ENCODE results near the gene TEP1. TPM values are rescaled to one million over a fixed set of nuclear protein-coding genes. Genes with fewer than 3 reads are reported as not detected.
A peak's percentile ranks its signal among the peaks of the same experiment; 100 is the strongest.

Gene TEP1
- total and polyA plus RNA-seq, 2 experiments from 2014 or later: 3.0 to 8.5 TPM

DNA sequence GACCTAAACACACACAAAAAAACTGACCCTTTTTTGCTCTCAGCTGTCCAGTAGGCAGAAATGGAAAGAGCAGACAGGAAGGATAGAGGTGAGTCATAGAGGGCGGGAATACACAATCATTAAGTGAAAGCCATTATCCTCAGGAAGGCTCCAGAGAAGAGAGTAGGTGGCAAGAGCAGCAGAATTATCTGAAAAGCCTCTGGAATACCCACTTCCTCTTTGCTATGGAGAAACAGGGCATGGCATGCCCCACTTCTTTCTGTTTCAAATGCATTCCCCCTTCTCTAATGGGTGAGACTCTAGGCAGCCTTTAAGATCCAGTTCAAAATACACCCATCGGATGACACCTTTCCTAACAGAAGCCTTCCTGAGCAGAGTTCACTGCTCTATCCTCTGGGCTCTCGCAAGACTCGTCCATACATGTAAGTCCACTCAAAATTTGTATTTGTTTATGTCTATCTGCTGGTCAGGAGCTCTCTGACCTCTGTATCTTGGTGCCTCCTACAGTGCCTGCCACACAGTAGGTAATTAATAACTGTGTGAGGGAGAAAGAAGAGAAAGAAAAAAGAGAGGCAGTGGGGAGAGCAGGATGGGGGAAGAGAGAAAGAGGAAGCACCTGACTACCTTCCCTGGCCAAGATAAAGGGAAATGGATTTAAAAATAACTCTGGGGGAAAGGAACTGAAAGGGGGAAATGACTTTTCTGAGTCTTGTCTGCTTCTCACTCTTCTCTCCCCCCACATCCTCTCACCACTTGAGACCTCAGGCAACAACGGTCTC is 14.1 kb upstream of the TEP1 start:
- Mint-ChIP-seq H3K4me1 (peaks cover 14% of the 10 kb centered on the region; the same call in 2 of the 3 replicates), H3K36me3 (ENCODE audit: low read depth) (no peaks in the 10 kb centered on the region), H3K9me3 (no peaks in the 10 kb centered on the region), H3K4me3 (no peak overlapping the region), H3K27me3 (ENCODE audit: insufficient read depth, low read depth, poor library complexity) (peaks cover 11% of the 10 kb centered on the region), H3K27ac (no peak overlapping the region)
- 0 out of 2 replicates have a peak overlapping the region, but pooled peaks have one; percentile 51 for H3K4me2 ChIP-seq
- H3K9me2 ChIP-seq (ENCODE audit: insufficient read depth): peaks cover 6% of the 10 kb centered on the region; the same call in 1 of the 2 replicates
- no peaks in the 10 kb centered on the region for H3K27me3 ChIP-seq (ENCODE audit: insufficient read depth)
- no peaks in the 10 kb centered on the region for H3F3A ChIP-seq (replicated peaks; ENCODE audit: low read depth)
- no peak overlapping the region for H3K27ac ChIP-seq (ENCODE audit: low read depth)
- H3K79me2 ChIP-seq (replicated peaks; ENCODE audit: insufficient read depth): no peaks in the 10 kb centered on the region
- peaks cover 14% of the 10 kb centered on the region for H3K4me1 ChIP-seq (ENCODE audit: insufficient read depth)
- peak overlapping the region; percentile 95 for H2AFZ ChIP-seq
- DNase-seq (ENCODE audit: low spot score): no peak
- no peaks in the 10 kb centered on the region for H4K20me1 ChIP-seq (replicated peaks; ENCODE audit: insufficient read depth)
- H3K4me3 ChIP-seq: no peak overlapping the region
- ATAC-seq: no peak
- TF ChIP-seq EZH2 (IDR thresholded peaks at IDR 0.05; ENCODE audit: low read depth, unreplicated experiment) (no peak), EZH2phosphoT487 (IDR thresholded peaks at IDR 0.05; ENCODE audit: unreplicated experiment) (no peak), ZNF331 (CRISPR knock-in tag; IDR thresholded peaks at IDR 0.05; ENCODE audit: low read depth) (no peak), NANOG (IDR thresholded peaks at IDR 0.05; ENCODE audit: borderline replicate concordance) (no peak), ZNF114 (CRISPR knock-in tag; IDR thresholded peaks at IDR 0.05) (no peak), JUNB (IDR thresholded peaks at IDR 0.05; ENCODE audit: unreplicated experiment) (no peak)
- TF ChIP-seq, protein P1, sequence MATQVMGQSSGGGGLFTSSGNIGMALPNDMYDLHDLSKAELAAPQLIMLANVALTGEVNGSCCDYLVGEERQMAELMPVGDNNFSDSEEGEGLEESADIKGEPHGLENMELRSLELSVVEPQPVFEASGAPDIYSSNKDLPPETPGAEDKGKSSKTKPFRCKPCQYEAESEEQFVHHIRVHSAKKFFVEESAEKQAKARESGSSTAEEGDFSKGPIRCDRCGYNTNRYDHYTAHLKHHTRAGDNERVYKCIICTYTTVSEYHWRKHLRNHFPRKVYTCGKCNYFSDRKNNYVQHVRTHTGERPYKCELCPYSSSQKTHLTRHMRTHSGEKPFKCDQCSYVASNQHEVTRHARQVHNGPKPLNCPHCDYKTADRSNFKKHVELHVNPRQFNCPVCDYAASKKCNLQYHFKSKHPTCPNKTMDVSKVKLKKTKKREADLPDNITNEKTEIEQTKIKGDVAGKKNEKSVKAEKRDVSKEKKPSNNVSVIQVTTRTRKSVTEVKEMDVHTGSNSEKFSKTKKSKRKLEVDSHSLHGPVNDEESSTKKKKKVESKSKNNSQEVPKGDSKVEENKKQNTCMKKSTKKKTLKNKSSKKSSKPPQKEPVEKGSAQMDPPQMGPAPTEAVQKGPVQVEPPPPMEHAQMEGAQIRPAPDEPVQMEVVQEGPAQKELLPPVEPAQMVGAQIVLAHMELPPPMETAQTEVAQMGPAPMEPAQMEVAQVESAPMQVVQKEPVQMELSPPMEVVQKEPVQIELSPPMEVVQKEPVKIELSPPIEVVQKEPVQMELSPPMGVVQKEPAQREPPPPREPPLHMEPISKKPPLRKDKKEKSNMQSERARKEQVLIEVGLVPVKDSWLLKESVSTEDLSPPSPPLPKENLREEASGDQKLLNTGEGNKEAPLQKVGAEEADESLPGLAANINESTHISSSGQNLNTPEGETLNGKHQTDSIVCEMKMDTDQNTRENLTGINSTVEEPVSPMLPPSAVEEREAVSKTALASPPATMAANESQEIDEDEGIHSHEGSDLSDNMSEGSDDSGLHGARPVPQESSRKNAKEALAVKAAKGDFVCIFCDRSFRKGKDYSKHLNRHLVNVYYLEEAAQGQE (IDR thresholded peaks at IDR 0.05; ENCODE audit: unreplicated experiment): no peak
- TF ChIP-seq, protein P2, sequence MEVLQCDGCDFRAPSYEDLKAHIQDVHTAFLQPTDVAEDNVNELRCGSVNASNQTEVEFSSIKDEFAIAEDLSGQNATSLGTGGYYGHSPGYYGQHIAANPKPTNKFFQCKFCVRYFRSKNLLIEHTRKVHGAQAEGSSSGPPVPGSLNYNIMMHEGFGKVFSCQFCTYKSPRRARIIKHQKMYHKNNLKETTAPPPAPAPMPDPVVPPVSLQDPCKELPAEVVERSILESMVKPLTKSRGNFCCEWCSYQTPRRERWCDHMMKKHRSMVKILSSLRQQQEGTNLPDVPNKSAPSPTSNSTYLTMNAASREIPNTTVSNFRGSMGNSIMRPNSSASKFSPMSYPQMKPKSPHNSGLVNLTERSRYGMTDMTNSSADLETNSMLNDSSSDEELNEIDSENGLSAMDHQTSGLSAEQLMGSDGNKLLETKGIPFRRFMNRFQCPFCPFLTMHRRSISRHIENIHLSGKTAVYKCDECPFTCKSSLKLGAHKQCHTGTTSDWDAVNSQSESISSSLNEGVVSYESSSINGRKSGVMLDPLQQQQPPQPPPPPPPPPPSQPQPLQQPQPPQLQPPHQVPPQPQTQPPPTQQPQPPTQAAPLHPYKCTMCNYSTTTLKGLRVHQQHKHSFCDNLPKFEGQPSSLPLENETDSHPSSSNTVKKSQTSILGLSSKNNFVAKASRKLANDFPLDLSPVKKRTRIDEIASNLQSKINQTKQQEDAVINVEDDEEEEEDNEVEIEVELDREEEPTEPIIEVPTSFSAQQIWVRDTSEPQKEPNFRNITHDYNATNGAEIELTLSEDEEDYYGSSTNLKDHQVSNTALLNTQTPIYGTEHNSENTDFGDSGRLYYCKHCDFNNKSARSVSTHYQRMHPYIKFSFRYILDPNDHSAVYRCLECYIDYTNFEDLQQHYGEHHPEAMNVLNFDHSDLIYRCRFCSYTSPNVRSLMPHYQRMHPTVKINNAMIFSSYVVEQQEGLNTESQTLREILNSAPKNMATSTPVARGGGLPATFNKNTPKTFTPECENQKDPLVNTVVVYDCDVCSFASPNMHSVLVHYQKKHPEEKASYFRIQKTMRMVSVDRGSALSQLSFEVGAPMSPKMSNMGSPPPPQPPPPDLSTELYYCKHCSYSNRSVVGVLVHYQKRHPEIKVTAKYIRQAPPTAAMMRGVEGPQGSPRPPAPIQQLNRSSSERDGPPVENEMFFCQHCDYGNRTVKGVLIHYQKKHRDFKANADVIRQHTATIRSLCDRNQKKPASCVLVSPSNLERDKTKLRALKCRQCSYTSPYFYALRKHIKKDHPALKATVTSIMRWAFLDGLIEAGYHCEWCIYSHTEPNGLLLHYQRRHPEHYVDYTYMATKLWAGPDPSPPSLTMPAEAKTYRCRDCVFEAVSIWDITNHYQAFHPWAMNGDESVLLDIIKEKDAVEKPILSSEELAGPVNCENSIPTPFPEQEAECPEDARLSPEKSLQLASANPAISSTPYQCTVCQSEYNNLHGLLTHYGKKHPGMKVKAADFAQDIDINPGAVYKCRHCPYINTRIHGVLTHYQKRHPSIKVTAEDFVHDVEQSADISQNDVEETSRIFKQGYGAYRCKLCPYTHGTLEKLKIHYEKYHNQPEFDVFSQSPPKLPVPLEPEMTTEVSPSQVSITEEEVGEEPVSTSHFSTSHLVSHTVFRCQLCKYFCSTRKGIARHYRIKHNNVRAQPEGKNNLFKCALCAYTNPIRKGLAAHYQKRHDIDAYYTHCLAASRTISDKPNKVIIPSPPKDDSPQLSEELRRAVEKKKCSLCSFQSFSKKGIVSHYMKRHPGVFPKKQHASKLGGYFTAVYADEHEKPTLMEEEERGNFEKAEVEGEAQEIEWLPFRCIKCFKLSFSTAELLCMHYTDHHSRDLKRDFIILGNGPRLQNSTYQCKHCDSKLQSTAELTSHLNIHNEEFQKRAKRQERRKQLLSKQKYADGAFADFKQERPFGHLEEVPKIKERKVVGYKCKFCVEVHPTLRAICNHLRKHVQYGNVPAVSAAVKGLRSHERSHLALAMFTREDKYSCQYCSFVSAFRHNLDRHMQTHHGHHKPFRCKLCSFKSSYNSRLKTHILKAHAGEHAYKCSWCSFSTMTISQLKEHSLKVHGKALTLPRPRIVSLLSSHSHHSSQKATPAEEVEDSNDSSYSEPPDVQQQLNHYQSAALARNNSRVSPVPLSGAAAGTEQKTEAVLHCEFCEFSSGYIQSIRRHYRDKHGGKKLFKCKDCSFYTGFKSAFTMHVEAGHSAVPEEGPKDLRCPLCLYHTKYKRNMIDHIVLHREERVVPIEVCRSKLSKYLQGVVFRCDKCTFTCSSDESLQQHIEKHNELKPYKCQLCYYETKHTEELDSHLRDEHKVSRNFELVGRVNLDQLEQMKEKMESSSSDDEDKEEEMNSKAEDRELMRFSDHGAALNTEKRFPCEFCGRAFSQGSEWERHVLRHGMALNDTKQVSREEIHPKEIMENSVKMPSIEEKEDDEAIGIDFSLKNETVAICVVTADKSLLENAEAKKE (CRISPR knock-in tag; IDR thresholded peaks at IDR 0.05): no peak
- TF ChIP-seq, protein P3, sequence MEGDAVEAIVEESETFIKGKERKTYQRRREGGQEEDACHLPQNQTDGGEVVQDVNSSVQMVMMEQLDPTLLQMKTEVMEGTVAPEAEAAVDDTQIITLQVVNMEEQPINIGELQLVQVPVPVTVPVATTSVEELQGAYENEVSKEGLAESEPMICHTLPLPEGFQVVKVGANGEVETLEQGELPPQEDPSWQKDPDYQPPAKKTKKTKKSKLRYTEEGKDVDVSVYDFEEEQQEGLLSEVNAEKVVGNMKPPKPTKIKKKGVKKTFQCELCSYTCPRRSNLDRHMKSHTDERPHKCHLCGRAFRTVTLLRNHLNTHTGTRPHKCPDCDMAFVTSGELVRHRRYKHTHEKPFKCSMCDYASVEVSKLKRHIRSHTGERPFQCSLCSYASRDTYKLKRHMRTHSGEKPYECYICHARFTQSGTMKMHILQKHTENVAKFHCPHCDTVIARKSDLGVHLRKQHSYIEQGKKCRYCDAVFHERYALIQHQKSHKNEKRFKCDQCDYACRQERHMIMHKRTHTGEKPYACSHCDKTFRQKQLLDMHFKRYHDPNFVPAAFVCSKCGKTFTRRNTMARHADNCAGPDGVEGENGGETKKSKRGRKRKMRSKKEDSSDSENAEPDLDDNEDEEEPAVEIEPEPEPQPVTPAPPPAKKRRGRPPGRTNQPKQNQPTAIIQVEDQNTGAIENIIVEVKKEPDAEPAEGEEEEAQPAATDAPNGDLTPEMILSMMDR (conservative IDR thresholded peaks at IDR 0.05; ENCODE audit: low read depth in 2 of 2): no peak
- TF ChIP-seq, protein P4, sequence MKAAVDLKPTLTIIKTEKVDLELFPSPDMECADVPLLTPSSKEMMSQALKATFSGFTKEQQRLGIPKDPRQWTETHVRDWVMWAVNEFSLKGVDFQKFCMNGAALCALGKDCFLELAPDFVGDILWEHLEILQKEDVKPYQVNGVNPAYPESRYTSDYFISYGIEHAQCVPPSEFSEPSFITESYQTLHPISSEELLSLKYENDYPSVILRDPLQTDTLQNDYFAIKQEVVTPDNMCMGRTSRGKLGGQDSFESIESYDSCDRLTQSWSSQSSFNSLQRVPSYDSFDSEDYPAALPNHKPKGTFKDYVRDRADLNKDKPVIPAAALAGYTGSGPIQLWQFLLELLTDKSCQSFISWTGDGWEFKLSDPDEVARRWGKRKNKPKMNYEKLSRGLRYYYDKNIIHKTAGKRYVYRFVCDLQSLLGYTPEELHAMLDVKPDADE (IDR thresholded peaks at IDR 0.05): no peak
- H3K36me3 ChIP-seq (ENCODE audit: insufficient read depth): no peaks in the 10 kb centered on the region
